Measurements from ENCODE around the gene CLASP1. TPM values are rescaled to one million over a fixed set of nuclear protein-coding genes. Genes with fewer than 3 reads are reported as not detected.

CLASP1 gene
- total RNA-seq, 2 experiments from 2014 or later = 58.0 to 58.5 TPM

- Mint-ChIP-seq H3K36me3 (ENCODE audit: low read depth) (peaks cover 54% of the 10 kb centered on the region), H3K4me1 (ENCODE audit: low read depth) (no peaks in the 10 kb centered on the region), H3K4me3 (no peak overlapping the region), H3K27me3 (no peaks in the 10 kb centered on the region), H3K27ac (no peak overlapping the region), H3K9me3 (no peaks in the 10 kb centered on the region)
- no peaks in the 10 kb centered on the region for H3K9me3 ChIP-seq (ENCODE audit: control insufficient read depth in 1 of 2, insufficient read depth in 1 of 2, low read length in 2 of 2)
- no peaks in the 10 kb centered on the region for H3K27me3 ChIP-seq (ENCODE audit: control insufficient read depth in 1 of 2, insufficient read depth in 2 of 2, low read length in 2 of 2)
- ChIA-PET CTCF (no interaction called here), POLR2A (no interaction called here)
- TF ChIP-seq, protein P1, sequence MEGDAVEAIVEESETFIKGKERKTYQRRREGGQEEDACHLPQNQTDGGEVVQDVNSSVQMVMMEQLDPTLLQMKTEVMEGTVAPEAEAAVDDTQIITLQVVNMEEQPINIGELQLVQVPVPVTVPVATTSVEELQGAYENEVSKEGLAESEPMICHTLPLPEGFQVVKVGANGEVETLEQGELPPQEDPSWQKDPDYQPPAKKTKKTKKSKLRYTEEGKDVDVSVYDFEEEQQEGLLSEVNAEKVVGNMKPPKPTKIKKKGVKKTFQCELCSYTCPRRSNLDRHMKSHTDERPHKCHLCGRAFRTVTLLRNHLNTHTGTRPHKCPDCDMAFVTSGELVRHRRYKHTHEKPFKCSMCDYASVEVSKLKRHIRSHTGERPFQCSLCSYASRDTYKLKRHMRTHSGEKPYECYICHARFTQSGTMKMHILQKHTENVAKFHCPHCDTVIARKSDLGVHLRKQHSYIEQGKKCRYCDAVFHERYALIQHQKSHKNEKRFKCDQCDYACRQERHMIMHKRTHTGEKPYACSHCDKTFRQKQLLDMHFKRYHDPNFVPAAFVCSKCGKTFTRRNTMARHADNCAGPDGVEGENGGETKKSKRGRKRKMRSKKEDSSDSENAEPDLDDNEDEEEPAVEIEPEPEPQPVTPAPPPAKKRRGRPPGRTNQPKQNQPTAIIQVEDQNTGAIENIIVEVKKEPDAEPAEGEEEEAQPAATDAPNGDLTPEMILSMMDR (IDR thresholded peaks at IDR 0.05) = no peak
- H3K4me1 ChIP-seq (ENCODE audit: insufficient read depth, low read length) = no peaks in the 10 kb centered on the region
- DNase-seq = no peak
- H3K4me3 ChIP-seq (ENCODE audit: low read length) = no peak overlapping the region
- intact Hi-C loops (cut with DNase I, micrococcal nuclease) = no loop called here
- H3K36me3 ChIP-seq (ENCODE audit: insufficient read depth, low read length) = peaks cover 41% of the 10 kb centered on the region
- ATAC-seq (ENCODE audit: poor library complexity) = no peak
- H3K27ac ChIP-seq (ENCODE audit: low read depth in 1 of 2, low read length in 2 of 2) = no peak overlapping the region
These were observed 219.2 kb downstream of the CLASP1 start for GRCh38 chr2:121429927-121430520.

DNA sequence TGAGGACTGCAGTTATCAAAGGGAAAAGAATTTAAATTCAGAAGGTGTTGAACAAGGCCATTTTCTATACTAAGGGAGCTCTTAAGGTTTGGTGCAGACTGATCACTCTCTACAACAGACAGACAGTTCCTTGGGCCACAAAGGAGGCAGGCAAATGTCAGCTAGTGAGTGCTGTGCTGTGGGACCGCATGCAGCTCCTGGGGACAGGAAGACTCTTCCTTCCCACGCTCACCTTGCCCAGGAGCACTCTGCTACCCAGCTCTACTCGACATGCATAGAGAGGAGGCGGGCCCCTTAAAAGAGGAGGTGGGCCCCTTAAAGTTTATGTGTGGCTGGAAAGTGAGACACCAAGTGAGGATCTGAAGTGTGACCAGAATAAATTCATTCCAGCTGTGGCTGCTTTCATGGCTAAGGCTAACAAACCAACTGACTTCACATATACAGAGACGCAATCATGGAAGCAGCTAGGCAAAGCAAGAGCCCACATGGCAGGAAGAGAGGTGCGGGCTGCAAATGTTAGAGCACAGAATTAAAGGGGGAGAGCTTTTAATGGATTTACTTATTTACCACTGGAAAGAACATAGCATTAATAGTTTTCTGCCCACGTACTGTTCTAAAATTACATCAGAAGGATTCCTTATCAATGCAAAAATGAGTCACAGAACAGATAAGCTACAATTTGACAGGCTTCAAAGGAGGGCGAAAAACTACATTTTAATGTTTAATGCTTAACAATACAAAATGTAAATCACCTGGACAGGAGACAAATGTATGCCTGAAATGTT, 220.0 kb downstream of the CLASP1 start:
- H3K27me3 Mint-ChIP-seq = no peaks in the 10 kb centered on the region
- no peaks in the 10 kb centered on the region for H3K9me3 Mint-ChIP-seq
- TF ChIP-seq, protein P1 (IDR thresholded peaks at IDR 0.05) = no peak
- intact Hi-C loops (cut with DNase I, micrococcal nuclease) = no loop called here
- Histone ChIP-seq H3K4me1 (ENCODE audit: insufficient read depth, low read length) (no peaks in the 10 kb centered on the region), H3K27ac (ENCODE audit: low read depth in 1 of 2, low read length in 2 of 2) (no peak overlapping the region), H3K9me3 (ENCODE audit: control insufficient read depth in 1 of 2, insufficient read depth in 1 of 2, low read length in 2 of 2) (no peaks in the 10 kb centered on the region), H3K27me3 (ENCODE audit: control insufficient read depth in 1 of 2, insufficient read depth in 2 of 2, low read length in 2 of 2) (no peaks in the 10 kb centered on the region), H3K4me3 (ENCODE audit: low read length) (no peak overlapping the region), H3K36me3 (ENCODE audit: insufficient read depth, low read length) (peaks cover 47% of the 10 kb centered on the region)
- ChIA-PET CTCF (interaction anchor here (1.0 kb wide), 1 partner anchor 27 kb away, joined by 5 read pairs; no protein-coding TSS in a partner anchor), POLR2A (no interaction called here)
- no peak overlapping the region for H3K4me3 Mint-ChIP-seq
- ATAC-seq (ENCODE audit: poor library complexity) (no peak), DNase-seq (no peak)
- H3K36me3 Mint-ChIP-seq (ENCODE audit: low read depth) = peaks cover 61% of the 10 kb centered on the region
- H3K27ac Mint-ChIP-seq = no peak overlapping the region
- H3K4me1 Mint-ChIP-seq (ENCODE audit: low read depth) = no peaks in the 10 kb centered on the region

GRCh38 chr2:121427187-121427689, 222.0 kb downstream of the CLASP1 start:
- no peak for DNase-seq
- TF ChIP-seq, protein P1 (IDR thresholded peaks at IDR 0.05) = no peak
- Mint-ChIP-seq H3K9me3 (no peaks in the 10 kb centered on the region), H3K4me3 (no peak overlapping the region), H3K4me1 (ENCODE audit: low read depth) (no peaks in the 10 kb centered on the region), H3K27me3 (no peaks in the 10 kb centered on the region), H3K27ac (no peak overlapping the region), H3K36me3 (ENCODE audit: low read depth) (peaks cover 73% of the 10 kb centered on the region)
- no peaks in the 10 kb centered on the region for H3K27me3 ChIP-seq (ENCODE audit: control insufficient read depth in 1 of 2, insufficient read depth in 2 of 2, low read length in 2 of 2)
- peaks cover 56% of the 10 kb centered on the region for H3K36me3 ChIP-seq (ENCODE audit: insufficient read depth, low read length)
- CTCF ChIA-PET = no interaction called here
- no peak for ATAC-seq (ENCODE audit: poor library complexity)
- no peaks in the 10 kb centered on the region for H3K4me1 ChIP-seq (ENCODE audit: insufficient read depth, low read length)
- intact Hi-C loops (cut with DNase I, micrococcal nuclease) = no loop called here
- no peaks in the 10 kb centered on the region for H3K9me3 ChIP-seq (ENCODE audit: control insufficient read depth in 1 of 2, insufficient read depth in 1 of 2, low read length in 2 of 2)
- no peak overlapping the region for H3K4me3 ChIP-seq (ENCODE audit: low read length)
- no peak overlapping the region for H3K27ac ChIP-seq (ENCODE audit: low read depth in 1 of 2, low read length in 2 of 2)
- POLR2A ChIA-PET = no interaction called here

Measured in CD4-positive, alpha-beta T cell (primary cell).